NCI-H1436 (cell line): ENCODE data around the gene SCART1.
"Not testable (repeated sequence)": the region's sequence is repeated elsewhere in the genome, so short reads cannot be mapped to it uniquely, and the experiment has no call there.

Experiments used
- DNase-seq: peaks from one replicate; lab custom pipeline; 2025; lab: John Stamatoyannopoulos, UW

Gene SCART1

GRCh38 chr10:133432789-133433188, 21.0 kb upstream of the SCART1 start:
- not testable (repeated sequence) for DNase-seq

GRCh38 chr10:133438711-133439273, 15.0 kb upstream of the SCART1 start:
- DNase-seq = peak; percentile 27

GRCh38 chr10:133439517-133440461, 14.0 kb upstream of the SCART1 start:
- no peak for DNase-seq

GRCh38 chr10:133440633-133441285, 13.0 kb upstream of the SCART1 start:
- no peak for DNase-seq

- DNase-seq = not testable (repeated sequence)
These were observed 12.4 kb upstream of the SCART1 start for GRCh38 chr10:133441356-133441755.

- no peak for DNase-seq
These were observed 12.0 kb upstream of the SCART1 start for GRCh38 chr10:133441780-133442179.

- no peak for DNase-seq
These were observed 11.4 kb upstream of the SCART1 start for GRCh38 chr10:133442191-133442966.

- no peak for DNase-seq
These were observed 10.5 kb upstream of the SCART1 start for GRCh38 chr10:133442967-133443924.

- no peak for DNase-seq
These were observed 9.1 kb upstream of the SCART1 start for GRCh38 chr10:133444342-133445267.

GRCh38 chr10:133445268-133445732, 8.4 kb upstream of the SCART1 start:
- DNase-seq = no peak

GRCh38 chr10:133445751-133446708, 7.7 kb upstream of the SCART1 start:
- no peak for DNase-seq

- no peak for DNase-seq
These were observed 6.8 kb upstream of the SCART1 start for GRCh38 chr10:133446979-133447378.

- no peak for DNase-seq
These were observed 5.6 kb upstream of the SCART1 start for GRCh38 chr10:133448120-133448519.

- DNase-seq = no peak
These were observed 2.4 kb upstream of the SCART1 start for GRCh38 chr10:133451346-133451745.

- DNase-seq = no peak
These were observed 1.3 kb upstream of the SCART1 start for GRCh38 chr10:133452453-133452852.

GRCh38 chr10:133454204-133454893, 604 bp downstream of the SCART1 start:
- DNase-seq = no peak

- no peak for DNase-seq
These were observed 1.5 kb downstream of the SCART1 start for GRCh38 chr10:133455196-133455595.

GRCh38 chr10:133455611-133456031, 1.9 kb downstream of the SCART1 start:
- no peak for DNase-seq
